ENCODE results near the gene ABR. TPM values are rescaled to one million over a fixed set of nuclear protein-coding genes. Genes with fewer than 3 reads are reported as not detected.
A peak's percentile ranks its signal among the peaks of the same experiment; 100 is the strongest.
"Not testable (repeated sequence)": the region's sequence is repeated elsewhere in the genome, so short reads cannot be mapped to it uniquely, and the experiment has no call there.

Gene ABR
- total and polyA plus RNA-seq, 2 donors from 2014 or later, result 18.7 to 116 TPM

DNA sequence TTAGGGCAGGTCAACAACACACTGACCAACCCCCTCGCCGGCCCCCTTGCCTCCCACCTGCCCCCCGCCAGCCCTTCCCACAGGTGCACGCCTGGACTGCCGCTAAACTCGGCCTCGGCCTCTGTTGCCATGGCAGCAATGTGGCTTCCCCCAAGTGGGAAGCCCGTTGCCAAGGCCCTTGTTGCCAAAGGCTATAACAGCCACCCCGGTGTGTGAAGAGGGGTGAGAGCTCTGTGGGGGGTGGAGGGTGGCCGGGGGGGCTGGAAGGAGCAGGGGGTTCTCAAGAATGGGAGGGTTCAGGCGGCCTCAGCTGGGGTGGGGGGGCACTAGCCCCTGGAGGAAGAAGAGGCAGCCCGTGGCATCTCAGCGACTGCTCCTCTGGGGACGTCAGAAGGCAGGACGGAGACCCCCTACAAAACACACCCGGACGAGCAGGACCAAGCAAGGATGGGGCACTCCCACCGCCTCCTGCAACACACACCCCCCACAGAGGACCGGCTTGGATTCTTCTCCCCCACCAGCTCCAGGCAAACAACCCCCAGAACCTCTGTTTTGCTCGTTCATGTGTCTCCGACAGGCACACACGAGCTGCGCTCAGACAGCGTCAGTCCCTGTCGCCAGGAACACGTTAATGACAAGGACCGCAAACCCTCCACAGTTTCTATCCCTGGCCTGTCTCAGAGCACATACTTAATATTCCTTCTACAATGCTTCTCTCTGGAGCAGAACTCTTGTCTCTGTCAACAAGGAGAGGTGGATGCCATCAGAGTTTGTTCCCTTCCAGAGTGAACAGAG, 55.7 kb downstream of the ABR start:
- Histone ChIP-seq H3K4me3 (ENCODE audit: low read length in 3 of 3) (no peak overlapping the region), H3K9me3 (ENCODE audit: control insufficient read depth in 2 of 3, insufficient read depth in 1 of 3, low read length in 3 of 3) (no peaks in the 10 kb centered on the region), H3K9ac (ENCODE audit: low read length in 3 of 3) (no peak overlapping the region), H3K27me3 (ENCODE audit: control insufficient read depth, insufficient read depth, low read length) (no peaks in the 10 kb centered on the region), H3K4me1 (ENCODE audit: control insufficient read depth in 2 of 3, insufficient read depth in 2 of 3, low read depth in 1 of 3, low read length in 3 of 3) (peaks cover 0 to 6% (median 5%) of the 10 kb centered on the region in 3 donors), H3K36me3 (ENCODE audit: control insufficient read depth in 2 of 3, insufficient read depth in 3 of 3, low read length in 3 of 3) (no peaks in the 10 kb centered on the region), H3K27ac (ENCODE audit: low read depth in 2 of 2, low read length in 2 of 2) (no peak overlapping the region)
- peak in 4 of 5 donors; percentile 79 to 84 (median 81) for DNase-seq
- no peak for FAIRE-seq
- intact Hi-C loops (cut with DNase I), result no loop called here
- TF ChIP-seq, protein P1, sequence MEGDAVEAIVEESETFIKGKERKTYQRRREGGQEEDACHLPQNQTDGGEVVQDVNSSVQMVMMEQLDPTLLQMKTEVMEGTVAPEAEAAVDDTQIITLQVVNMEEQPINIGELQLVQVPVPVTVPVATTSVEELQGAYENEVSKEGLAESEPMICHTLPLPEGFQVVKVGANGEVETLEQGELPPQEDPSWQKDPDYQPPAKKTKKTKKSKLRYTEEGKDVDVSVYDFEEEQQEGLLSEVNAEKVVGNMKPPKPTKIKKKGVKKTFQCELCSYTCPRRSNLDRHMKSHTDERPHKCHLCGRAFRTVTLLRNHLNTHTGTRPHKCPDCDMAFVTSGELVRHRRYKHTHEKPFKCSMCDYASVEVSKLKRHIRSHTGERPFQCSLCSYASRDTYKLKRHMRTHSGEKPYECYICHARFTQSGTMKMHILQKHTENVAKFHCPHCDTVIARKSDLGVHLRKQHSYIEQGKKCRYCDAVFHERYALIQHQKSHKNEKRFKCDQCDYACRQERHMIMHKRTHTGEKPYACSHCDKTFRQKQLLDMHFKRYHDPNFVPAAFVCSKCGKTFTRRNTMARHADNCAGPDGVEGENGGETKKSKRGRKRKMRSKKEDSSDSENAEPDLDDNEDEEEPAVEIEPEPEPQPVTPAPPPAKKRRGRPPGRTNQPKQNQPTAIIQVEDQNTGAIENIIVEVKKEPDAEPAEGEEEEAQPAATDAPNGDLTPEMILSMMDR (IDR thresholded peaks at IDR 0.05; ENCODE audit: borderline replicate concordance, extremely low read depth, insufficient read depth), result no peak

DNA sequence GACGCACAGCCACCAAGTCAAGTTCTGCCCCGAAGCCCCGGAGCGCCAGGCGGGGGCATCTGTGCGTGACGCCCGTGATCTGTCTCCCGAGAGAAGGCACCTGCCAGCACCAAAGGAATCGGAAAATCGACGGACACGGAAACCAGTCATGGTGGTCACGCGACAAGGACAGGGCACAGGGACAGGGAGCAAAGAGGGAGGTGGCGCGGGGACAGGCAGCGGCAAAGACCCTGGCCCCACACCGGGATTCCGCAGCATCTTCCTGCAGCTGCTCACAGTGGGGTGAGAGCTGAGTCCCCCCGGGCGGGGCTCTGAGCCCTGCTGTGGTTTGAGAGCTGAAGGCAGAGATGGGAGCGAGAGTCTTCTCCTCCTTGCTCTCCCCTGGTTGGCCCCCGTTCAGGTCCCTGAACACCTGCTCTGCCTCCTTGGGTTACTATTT, 56.4 kb downstream of the ABR start:
- Histone ChIP-seq H3K27ac (ENCODE audit: low read depth in 2 of 2, low read length in 2 of 2) (no peak overlapping the region), H3K27me3 (ENCODE audit: control insufficient read depth, insufficient read depth, low read length) (no peaks in the 10 kb centered on the region), H3K4me1 (ENCODE audit: control insufficient read depth in 2 of 3, insufficient read depth in 2 of 3, low read depth in 1 of 3, low read length in 3 of 3) (peaks cover 0 to 6% (median 5%) of the 10 kb centered on the region in 3 donors), H3K9ac (ENCODE audit: low read length in 3 of 3) (peak overlapping the region in 1 of 3 donors; percentile 51), H3K36me3 (ENCODE audit: control insufficient read depth in 2 of 3, insufficient read depth in 3 of 3, low read length in 3 of 3) (no peaks in the 10 kb centered on the region), H3K9me3 (ENCODE audit: control insufficient read depth in 2 of 3, insufficient read depth in 1 of 3, low read length in 3 of 3) (no peaks in the 10 kb centered on the region), H3K4me3 (ENCODE audit: low read length in 3 of 3) (no peak overlapping the region)
- no peak for FAIRE-seq
- intact Hi-C loops (cut with DNase I), result no loop called here
- DNase-seq, result peak in 1 of 5 donors; percentile 53
- TF ChIP-seq, protein P1 (IDR thresholded peaks at IDR 0.05; ENCODE audit: borderline replicate concordance, extremely low read depth, insufficient read depth), result no peak

DNA sequence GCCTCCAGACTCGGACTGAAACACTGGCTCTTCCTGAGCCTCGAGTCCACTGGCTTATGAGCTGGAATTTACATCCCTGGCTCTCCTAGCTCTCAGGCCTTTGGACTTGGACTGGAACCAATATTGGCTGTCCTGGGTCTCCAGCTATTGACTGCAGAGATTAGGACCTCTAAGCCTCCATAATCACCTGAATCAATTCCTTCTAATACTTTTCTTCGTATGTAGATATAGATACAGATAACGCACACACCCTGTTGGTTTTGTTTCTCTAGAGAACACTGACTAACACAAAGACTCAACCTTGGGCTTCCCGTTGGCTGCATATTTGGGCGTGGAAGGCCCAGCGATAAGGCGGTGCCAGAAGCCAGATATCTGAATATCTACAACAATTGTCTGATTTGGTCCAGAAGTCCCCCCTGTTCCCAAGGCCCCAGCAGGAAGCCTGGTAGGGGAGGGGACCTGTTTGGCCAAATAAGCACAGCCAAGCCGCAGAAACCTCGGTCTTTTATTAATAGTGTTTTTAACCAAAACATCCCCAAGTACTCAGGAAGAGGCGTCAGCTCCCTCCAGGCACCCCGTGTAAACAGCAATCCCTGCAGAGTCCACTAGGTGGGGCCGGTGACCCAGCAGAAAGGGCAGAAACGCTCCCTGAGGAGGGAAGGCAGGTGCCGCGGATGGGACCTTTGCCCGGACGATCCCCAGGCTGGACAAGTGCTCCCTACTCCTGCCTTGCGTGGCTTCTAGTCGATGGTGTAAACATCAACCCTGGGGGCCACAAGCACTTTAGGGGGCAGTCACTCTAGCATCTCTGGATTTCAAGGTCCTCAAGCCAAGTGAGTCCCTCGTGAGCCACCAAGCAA, 57.0 kb downstream of the ABR start:
- no peaks in the 10 kb centered on the region for H3K9me3 ChIP-seq (ENCODE audit: control insufficient read depth in 2 of 3, insufficient read depth in 1 of 3, low read length in 3 of 3)
- no peaks in the 10 kb centered on the region for H3K27me3 ChIP-seq (ENCODE audit: control insufficient read depth, insufficient read depth, low read length)
- no peak for FAIRE-seq
- peak in 4 of 5 donors; percentile 84 to 90 (median 85) for DNase-seq
- H3K27ac ChIP-seq (ENCODE audit: low read depth in 2 of 2, low read length in 2 of 2), result peak overlapping the region; percentile 3 to 49
- H3K9ac ChIP-seq (ENCODE audit: low read length in 3 of 3), result peak overlapping the region in 1 of 3 donors; percentile 51
- TF ChIP-seq, protein P1 (IDR thresholded peaks at IDR 0.05; ENCODE audit: borderline replicate concordance, extremely low read depth, insufficient read depth), result peak; percentile 82
- intact Hi-C loops (cut with DNase I), result no loop called here
- H3K4me1 ChIP-seq (ENCODE audit: control insufficient read depth in 2 of 3, insufficient read depth in 2 of 3, low read depth in 1 of 3, low read length in 3 of 3), result peaks cover 0 to 6% (median 5%) of the 10 kb centered on the region in 3 donors
- no peaks in the 10 kb centered on the region for H3K36me3 ChIP-seq (ENCODE audit: control insufficient read depth in 2 of 3, insufficient read depth in 3 of 3, low read length in 3 of 3)
- H3K4me3 ChIP-seq (ENCODE audit: low read length in 3 of 3), result no peak overlapping the region

DNA sequence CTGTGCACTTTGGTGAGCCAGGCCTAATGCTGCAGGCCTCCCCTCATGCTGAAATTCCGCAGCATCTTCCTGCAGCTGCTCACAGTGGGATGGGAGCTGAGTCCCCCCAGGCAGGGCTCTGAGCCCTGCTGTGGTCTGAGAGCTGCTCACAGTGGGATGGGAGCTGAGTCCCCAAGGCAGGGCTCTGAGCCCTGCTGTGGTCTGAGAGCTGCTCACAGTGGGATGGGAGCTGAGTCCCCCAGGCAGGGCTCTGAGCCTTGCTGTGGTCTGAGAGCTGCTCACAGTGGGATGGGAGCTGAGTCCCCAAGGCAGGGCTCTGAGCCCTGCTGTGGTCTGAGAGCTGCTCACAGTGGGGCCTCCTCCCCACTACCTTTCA, 58.4 kb downstream of the ABR start:
- H3K9ac ChIP-seq (ENCODE audit: low read length in 3 of 3); FAIRE-seq; intact Hi-C loops (cut with DNase I); H3K27ac ChIP-seq (ENCODE audit: low read depth in 2 of 2, low read length in 2 of 2); H3K4me1 ChIP-seq (ENCODE audit: control insufficient read depth in 2 of 3, insufficient read depth in 2 of 3, low read depth in 1 of 3, low read length in 3 of 3); H3K27me3 ChIP-seq (ENCODE audit: control insufficient read depth, insufficient read depth, low read length); H3K4me3 ChIP-seq (ENCODE audit: low read length in 3 of 3); DNase-seq; H3K9me3 ChIP-seq (ENCODE audit: control insufficient read depth in 2 of 3, insufficient read depth in 1 of 3, low read length in 3 of 3); H3K36me3 ChIP-seq (ENCODE audit: control insufficient read depth in 2 of 3, insufficient read depth in 3 of 3, low read length in 3 of 3): not testable (repeated sequence)
